Astrocyte of the spinal cord (primary cell): ENCODE results near the gene HEXIM2.

Experiments used
- DNase-seq: peaks from one replicate; pipeline ENCODE4 v3.0.0; 2011; ENCODE audit warnings: low read depth, low spot score
- H3K4me3 ChIP-seq: 2 replicates; pipeline ENCODE4 v1.5.1; 2011; ENCODE audit warnings: low read depth, mild to moderate bottlenecking, low read length, moderate library complexity
- in situ Hi-C: cut with HindIII; loops from 2 replicates; pipeline ENCODE4 v1.10.0; 2017; ENCODE audit warnings: low sequenced_read_pairs
- TF ChIP-seq, protein P1 (sequence below): IDR thresholded peaks from 2 replicates; pipeline ENCODE4 v1.5.1; 2012; ENCODE audit warnings: low read depth, mild to moderate bottlenecking, low read length, inconsistent platforms

The HEXIM2 gene

DNA sequence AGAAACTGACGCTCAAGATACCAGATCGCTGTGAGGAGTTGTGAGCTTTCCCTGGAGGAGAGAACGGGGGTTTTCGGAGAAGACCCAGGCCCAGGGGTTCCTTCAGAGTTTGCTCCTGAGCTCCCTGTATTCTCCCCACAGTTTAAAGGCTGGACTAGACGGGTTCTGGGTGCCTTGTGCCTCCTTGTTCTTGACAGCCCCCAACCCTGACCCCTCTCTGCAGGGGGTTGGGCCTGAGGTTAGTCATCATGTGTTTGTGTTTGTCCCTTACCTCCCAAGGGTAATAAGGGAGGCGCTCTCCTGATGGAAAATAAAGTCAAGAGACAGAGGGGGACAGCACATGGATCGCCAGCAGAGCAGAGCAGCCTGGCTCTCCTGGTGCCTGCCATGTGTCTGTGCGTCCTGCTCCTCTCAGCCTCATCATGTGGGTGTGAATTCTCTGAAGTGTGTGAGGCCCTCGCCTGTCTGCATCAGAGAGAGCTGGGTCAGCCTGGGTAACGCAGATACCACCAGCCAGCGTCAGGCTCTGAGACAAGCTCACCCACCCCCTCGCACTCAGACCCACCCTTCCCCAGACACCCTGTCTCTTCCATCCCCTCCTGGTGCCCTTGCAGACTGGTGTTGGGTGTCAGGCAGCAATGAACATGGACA, 8.7 kb downstream of the HEXIM2 start:
- no peak for DNase-seq
- TF ChIP-seq, protein P1, sequence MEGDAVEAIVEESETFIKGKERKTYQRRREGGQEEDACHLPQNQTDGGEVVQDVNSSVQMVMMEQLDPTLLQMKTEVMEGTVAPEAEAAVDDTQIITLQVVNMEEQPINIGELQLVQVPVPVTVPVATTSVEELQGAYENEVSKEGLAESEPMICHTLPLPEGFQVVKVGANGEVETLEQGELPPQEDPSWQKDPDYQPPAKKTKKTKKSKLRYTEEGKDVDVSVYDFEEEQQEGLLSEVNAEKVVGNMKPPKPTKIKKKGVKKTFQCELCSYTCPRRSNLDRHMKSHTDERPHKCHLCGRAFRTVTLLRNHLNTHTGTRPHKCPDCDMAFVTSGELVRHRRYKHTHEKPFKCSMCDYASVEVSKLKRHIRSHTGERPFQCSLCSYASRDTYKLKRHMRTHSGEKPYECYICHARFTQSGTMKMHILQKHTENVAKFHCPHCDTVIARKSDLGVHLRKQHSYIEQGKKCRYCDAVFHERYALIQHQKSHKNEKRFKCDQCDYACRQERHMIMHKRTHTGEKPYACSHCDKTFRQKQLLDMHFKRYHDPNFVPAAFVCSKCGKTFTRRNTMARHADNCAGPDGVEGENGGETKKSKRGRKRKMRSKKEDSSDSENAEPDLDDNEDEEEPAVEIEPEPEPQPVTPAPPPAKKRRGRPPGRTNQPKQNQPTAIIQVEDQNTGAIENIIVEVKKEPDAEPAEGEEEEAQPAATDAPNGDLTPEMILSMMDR = no peak
- no peak overlapping the region for H3K4me3 ChIP-seq
- in situ Hi-C loops = no loop called here

DNA sequence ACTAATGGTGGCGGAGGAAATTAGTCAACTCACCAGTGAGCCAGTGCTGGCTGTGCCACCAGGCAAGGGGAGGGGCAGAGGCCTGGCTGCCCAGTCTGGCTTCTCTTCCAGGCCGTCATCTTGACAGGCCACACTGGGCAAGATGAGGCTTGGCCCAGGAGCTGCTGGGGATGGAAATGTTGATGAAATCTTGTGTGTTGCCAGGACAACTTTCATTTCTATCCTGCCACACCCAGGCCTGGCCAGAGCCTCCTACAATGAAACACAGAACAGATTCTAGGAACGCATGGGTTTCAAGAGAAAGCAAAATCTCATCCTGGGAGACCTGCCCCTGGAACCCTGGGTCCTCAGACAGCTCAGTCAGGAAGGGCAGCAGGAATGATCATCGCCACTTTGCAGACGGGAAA, 9.3 kb downstream of the HEXIM2 start:
- peak; percentile 74 for DNase-seq
- TF ChIP-seq, protein P1 = no peak
- H3K4me3 ChIP-seq = no peak overlapping the region
- in situ Hi-C loops = no loop called here

DNA sequence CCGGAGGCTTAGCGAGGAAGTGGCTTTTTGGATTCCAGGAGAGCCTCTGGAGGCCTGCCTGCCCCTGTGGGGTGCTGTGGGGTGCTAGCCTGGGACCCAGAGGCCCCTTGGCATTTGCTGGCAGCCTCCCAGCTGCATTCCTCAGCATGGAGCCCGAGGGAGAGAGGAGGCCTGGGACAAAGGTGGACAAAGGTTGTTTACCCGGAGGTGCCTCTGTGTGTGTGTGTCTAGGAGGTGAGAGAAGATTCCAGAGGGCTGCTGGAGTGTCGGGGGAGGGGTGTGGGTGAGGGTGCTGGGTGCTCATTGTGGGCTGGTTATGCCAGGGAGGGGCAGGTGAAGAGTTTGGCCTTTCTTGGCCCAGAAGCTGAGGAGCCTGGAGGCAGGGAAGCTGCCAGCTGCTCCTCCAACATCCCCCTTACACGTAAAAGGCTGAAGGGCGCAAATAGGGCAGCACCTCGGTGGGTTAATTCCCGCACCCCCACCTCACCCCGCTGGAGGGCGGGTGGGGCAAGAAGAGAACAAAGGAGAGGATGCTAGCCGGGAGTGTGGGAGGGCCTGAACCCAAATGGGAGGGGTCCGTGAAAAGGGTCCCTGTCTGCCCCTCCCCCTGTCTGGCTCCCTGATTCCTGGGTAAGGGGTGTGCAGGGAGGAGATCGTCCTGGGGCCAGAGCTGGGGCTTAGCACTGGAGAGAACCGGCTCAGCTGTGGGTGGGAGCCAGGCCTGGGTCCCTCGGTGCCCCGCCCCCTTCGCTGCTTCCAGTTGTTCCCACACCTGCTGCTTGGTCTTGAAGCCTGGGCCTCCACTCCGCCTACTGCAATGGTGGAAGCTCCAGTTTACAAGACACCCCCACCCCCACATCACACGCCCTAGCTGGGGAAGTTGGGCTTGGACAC, 9.9 kb downstream of the HEXIM2 start:
- TF ChIP-seq, protein P1 = no peak
- no peak for DNase-seq
- in situ Hi-C loops = no loop called here
- no peak overlapping the region for H3K4me3 ChIP-seq

DNA sequence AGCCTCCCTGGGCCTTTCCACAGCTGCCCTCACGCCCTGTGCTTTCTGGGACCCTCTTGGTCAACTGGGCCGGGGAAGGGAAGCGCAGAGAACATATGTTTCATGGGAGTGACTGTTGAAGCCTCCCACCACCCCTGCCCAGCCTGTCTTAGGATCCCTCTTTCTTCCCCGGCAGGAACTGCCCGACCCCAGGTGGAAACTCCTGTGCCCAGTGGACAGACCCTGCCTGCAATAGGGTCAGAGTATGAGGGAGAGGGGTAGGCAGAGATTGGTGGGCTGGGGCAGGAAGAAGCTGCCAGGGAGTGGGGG, 10.5 kb downstream of the HEXIM2 start:
- TF ChIP-seq, protein P1 = no peak
- no peak for DNase-seq
- H3K4me3 ChIP-seq = peak overlapping the region; percentile 3
- in situ Hi-C loops = no loop called here

DNA sequence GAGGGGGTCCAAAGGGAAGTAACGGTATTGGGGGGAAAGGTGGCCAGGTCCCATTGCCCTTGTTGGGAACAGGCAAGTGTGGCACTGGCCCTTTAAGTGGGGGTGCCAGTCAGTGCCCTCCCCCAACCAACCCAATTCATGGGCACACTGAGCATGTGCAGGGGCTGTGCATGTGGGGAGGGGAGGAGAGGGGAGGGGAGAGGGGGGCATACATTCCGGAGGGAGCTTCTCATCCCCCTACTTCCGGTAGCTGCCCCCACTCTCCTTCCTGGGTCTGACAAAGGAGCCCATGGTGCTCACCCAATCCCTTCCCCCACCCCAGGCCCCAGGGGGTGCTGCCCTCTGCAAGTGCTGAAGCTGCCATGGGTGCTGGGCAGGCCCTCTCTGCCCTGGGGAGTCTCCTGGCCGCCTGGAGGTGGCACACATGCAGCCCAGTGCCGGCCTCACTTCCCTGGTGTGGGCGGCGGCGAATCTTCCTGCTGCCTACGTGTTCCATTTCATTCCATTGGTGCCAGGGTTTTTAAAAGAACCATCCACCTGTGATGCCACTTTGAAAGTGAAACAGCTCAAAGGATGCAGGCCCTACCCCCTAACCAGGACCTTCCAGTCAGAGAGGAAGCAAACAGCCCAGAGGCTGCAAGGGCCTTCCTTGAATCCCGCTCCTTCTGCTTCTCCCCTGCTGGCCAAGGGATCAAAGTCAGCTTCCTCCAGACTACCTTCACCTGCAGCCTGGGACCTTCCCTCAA, 11.0 kb downstream of the HEXIM2 start:
- in situ Hi-C loops = no loop called here
- no peak overlapping the region for H3K4me3 ChIP-seq
- TF ChIP-seq, protein P1 = no peak
- peak; percentile 64 for DNase-seq

DNA sequence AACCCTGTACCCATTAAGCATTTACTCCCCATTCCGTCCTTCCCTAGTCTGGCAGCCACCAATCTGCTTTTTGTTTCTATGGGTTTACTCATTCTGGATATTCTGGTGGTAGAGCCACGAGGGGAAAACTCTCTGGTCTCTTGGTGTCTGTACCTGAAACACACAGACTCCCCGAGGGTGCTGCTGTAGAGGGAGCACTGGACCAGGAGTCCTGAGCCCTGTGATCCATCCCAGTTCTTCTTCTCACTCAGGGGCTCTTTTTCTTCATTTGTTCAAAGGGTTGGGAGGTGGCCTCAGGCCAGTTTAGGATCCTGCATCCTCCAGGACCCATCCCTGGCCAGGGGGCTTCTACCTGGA, 14.1 kb downstream of the HEXIM2 start:
- in situ Hi-C loops = no loop called here

More for the DNA sequence above, 14.1 kb downstream of the HEXIM2 start:
- TF ChIP-seq, protein P1 = no peak
- no peak overlapping the region for H3K4me3 ChIP-seq
- DNase-seq = no peak
